Measurements from ENCODE around the gene MGAT4B. TPM values are rescaled to one million over a fixed set of nuclear protein-coding genes. Genes with fewer than 3 reads are reported as not detected.

The MGAT4B gene
- total RNA-seq, 1 donor from 2014 or later = 47.4 TPM

Small RNA genes within 50 kb of the gene (small RNA-seq; reads per million reads assigned to genes)
- gene MIR1229 (0.15 reads per million), gene RF00019 (not detected)

Other genes starting within 250 kb of the MGAT4B start
- 755 TPM for gene HNRNPH1, start 183.2 kb downstream of the MGAT4B start, total RNA-seq
- gene CBY3, start 125.8 kb downstream of the MGAT4B start, total RNA-seq = not detected
- 352 TPM for gene CANX, start 107.9 kb downstream of the MGAT4B start, total RNA-seq
- 9.4 TPM for gene MAML1, start 74.0 kb downstream of the MGAT4B start, total RNA-seq
- 1.7 TPM for gene LTC4S, start 12.9 kb downstream of the MGAT4B start, total RNA-seq
- 53.5 TPM for gene SQSTM1, start 14.0 kb upstream of the MGAT4B start, total RNA-seq
- 26.7 TPM for gene MRNIP, start 52.0 kb upstream of the MGAT4B start, total RNA-seq
- gene TBC1D9B, start 101.0 kb upstream of the MGAT4B start, total RNA-seq = 23.9 TPM

Measured in occipital lobe (tissue), 2 donors.